Epithelial cell of esophagus (primary cell): ENCODE measurements around the gene PDZRN3.

ENCODE experiments used
- DNase-seq: peaks from one replicate; pipeline ENCODE4 v3.0.0; 2010; ENCODE audit warnings: low read depth
- H3K4me3 ChIP-seq: 2 replicates; pipeline ENCODE4 v1.5.1; 2011; ENCODE audit warnings: mild to moderate bottlenecking, low read length, control low read depth
- TF ChIP-seq, protein P1 (sequence below): IDR thresholded peaks from 2 replicates; pipeline ENCODE4 v1.5.1; 2011; ENCODE audit warnings: low read depth, mild to moderate bottlenecking, low read length, control low read depth, inconsistent platforms; ENCODE audit not compliant: insufficient read depth; ENCODE audit errors: missing control alignments

Gene PDZRN3

DNA sequence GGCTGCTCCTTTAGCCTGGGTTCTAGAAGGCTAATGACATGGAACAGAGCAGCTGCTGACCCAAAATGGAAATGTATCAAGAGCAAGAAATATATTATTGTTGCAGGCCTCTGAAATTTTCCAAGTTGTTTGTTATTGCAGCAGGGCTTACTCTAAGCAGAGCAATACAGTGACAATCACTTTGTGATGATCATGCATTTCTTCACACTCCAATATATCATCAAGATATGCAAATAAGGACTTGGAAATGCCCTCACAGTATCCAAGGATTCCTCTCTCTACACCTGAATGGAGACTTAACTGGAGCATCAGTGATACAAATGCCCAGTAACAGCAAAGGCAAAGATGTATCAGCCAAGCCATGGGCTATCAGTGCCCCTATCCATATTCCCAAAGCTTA, 89.6 kb downstream of the PDZRN3 start:
- H3K4me3 ChIP-seq: no peak overlapping the region
- TF ChIP-seq, protein P1, sequence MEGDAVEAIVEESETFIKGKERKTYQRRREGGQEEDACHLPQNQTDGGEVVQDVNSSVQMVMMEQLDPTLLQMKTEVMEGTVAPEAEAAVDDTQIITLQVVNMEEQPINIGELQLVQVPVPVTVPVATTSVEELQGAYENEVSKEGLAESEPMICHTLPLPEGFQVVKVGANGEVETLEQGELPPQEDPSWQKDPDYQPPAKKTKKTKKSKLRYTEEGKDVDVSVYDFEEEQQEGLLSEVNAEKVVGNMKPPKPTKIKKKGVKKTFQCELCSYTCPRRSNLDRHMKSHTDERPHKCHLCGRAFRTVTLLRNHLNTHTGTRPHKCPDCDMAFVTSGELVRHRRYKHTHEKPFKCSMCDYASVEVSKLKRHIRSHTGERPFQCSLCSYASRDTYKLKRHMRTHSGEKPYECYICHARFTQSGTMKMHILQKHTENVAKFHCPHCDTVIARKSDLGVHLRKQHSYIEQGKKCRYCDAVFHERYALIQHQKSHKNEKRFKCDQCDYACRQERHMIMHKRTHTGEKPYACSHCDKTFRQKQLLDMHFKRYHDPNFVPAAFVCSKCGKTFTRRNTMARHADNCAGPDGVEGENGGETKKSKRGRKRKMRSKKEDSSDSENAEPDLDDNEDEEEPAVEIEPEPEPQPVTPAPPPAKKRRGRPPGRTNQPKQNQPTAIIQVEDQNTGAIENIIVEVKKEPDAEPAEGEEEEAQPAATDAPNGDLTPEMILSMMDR: no peak
- DNase-seq: no peak

DNA sequence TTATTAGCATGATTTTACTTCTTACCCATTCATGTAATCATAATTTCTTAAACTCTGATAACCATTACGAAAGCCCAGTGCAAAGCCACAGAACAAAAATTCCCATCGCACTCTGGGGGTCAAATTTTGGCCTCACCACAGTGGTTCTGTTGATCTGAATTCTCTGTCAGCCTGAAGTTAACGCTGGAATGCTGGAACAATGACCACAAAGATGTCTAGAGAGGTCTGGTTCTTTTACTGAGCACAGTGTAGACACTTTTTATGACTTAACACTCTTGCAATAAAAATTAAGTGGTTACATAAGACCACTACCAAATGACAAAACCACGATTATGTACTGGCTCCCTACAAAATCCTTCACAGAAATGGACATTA, 94.7 kb downstream of the PDZRN3 start:
- TF ChIP-seq, protein P1: no peak
- H3K4me3 ChIP-seq: no peak overlapping the region
- DNase-seq: no peak

DNA sequence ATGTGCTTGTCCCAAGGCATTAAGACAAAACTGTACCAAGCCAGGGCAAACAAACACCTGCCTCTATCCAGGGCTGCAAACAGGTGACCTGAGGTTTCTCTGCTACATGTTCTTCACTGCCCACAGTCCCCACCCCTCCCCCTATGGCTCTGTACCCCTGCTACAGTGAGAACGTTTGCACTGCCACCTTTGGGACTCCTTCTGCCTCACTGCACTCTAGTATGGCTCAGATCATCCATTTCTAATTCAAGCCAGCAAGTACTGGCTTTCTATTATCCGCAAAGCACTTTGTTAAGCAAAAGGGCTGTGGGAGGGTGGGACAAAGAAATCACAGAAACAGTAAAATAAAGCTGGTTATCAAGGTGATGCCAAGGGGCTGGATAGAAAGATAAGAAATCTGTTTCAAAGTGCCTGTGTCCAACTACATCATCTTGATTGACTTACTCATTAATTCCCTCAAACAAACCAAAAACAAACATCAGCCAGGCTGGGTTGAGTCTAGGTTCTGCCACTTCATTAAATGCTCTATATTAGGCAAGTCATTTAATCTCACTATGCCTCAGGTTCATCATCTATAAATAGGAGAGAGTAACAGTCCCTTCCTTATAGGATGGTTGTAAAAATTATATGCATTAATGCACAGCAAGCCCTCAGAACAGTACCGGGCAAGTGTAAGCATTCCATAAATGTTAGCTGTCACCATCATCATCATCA, 95.3 kb downstream of the PDZRN3 start:
- TF ChIP-seq, protein P1: no peak
- no peak overlapping the region for H3K4me3 ChIP-seq

GRCh38 chr3:73525591-73525990, 99.2 kb downstream of the PDZRN3 start:
- no peak for DNase-seq
- H3K4me3 ChIP-seq: no peak overlapping the region
- TF ChIP-seq, protein P1: no peak

More for the DNA sequence above, 95.3 kb downstream of the PDZRN3 start:
- DNase-seq: no peak

- TF ChIP-seq, protein P1: no peak
- DNase-seq: no peak
- H3K4me3 ChIP-seq: no peak overlapping the region
Observed at GRCh38 chr3:73523661-73524060, 101.1 kb downstream of the PDZRN3 start.

GRCh38 chr3:73521734-73522336, 102.9 kb downstream of the PDZRN3 start:
- TF ChIP-seq, protein P1: no peak
- H3K4me3 ChIP-seq: no peak overlapping the region
- no peak for DNase-seq
